NCI-H2196 treated with DMSO at 0.1 percent for 48 hours (cell line): ENCODE measurements around the gene PSMD7.

Experiments
- DNase-seq: peaks from one replicate; lab custom pipeline; 2025; ENCODE audit not compliant: unreplicated experiment; lab: John Stamatoyannopoulos, UW

Gene PSMD7

DNA sequence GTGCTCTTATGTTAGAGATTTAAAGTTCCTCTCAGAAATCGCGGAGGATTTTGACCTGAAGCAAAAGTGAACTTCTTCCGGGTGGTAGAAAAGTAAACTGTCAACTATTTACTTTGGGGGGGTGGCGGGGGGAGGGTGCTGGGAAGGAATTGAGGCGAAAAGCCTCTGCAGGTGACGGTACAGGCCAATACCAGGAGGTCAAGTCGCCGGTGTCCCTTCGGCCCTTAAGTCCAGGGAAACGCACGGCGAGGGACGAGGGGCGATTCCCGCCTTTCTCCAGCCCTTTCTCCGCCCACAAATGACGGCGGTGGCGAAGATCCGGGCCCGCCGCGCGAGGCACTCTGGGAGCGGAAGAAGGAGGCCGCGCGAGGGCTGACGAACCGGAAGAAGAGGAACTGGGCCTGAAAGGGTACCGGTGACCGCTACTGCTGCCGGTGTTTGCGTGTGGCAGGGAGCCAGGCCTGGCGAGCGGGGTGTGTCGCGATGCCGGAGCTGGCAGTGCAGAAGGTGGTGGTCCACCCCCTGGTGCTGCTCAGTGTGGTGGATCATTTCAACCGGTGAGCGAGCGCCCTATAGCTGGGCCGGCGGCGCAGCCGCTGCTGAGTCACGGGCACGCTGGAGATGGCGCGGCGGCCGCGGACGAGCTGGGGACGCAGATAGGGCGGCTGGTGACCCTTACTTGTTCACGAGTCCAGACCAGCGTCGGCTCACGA is at the start of gene PSMD7:
Gene PSMD7, plus strand, starts transcription at position 383 of the 713 bp plus-strand sequence. Its CDS starts 101 bp downstream, at position 484.
- DNase-seq, result peak; percentile 65

DNA sequence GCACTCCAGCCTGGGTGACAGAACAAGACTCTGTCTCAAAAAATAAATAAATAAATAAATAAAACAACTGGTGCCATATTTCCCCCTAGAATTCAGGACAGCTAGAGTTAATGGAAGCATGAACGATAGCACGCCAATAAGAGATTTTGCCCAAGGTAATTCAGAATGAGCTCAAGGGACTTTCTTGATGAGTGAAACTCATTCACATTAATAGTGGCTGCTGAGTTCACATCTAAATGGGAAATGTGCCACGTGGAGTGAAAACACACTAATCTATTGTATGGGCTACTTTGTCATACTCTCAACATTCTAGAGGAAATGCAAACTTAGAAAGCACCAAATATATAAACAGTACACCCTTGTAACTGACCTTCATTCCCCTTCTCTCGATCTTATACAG is 47.4 kb upstream of the PSMD7 start:
- DNase-seq, result no peak

DNA sequence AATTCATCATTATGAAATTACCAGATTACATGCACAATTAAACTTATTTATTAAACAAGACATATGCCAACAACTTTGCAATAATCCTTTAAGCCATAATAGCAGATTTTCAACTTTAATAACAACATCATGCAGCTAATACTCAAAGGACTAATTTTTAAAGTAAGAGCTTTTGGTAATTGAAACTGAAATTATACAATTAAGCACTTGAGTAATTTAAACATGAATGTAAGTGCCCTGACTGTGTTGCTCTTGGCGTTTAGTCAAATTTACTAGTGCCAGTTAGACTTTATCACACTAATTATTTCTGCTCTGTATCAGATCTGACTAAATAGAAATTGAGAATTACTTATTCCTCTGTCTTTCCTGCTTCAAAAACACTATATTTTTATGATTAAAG is 46.8 kb upstream of the PSMD7 start:
- DNase-seq, result no peak

DNA sequence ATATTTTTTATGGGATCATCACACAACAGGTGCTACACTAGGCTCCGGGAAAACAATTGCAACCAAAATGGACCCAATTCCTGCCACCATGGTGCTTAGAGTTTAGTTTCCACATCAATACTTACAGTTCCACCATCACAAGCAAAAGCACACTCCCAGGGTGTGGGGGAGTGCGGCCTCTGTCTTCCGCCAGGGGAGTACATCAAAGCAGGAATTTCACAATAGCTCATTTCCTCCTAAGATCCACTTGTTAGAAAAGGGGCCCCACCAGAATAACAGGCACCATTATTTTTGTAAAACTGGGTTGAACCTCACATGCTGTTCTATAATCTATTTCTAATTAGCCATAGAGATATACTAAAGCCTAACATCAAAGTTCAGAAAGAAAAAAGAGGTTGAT is 44.3 kb upstream of the PSMD7 start:
- DNase-seq, result no peak

GRCh38 chr16:74253161-74253938 is 43.3 kb upstream of the PSMD7 start:
- no peak for DNase-seq

GRCh38 chr16:74257061-74257460 is 39.6 kb upstream of the PSMD7 start:
- no peak for DNase-seq

DNA sequence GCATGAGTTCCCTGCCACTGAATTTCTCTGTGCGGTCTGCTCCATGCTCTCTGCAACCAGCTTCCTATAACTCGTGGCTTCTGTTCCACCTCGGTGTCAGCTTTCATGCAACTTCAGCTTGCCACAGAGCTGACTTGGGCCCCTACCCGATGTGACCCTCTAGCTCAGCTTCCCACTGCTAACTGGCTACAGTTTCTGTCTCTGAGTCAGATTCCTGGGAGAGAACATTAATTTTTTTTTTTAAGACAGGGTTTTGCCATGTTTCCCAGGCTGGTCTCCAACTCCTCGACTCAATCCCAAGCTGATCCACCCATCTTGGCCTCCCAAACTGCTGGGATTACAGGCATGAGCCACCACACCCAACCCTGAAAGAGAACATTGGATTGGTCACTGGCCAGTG is 35.5 kb upstream of the PSMD7 start:
- DNase-seq, result no peak

DNA sequence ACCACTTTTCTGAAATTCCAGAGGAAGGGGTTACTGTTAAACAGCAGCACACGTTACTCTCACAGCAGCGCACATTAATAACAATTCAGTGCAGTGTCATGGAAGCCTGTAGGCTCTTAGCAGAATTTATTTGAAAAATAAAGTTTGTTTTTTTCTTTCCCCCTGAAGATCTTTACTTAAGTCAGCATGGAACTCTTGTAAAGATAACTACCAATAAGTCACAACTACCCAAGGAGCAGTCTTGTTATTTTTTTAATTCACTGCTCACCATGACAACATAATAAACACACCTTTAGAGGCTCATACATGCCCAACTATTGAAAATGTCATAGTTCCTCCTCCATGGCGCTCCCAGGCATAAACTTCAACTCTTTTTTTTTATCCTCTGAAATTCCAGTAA is 31.8 kb upstream of the PSMD7 start:
- no peak for DNase-seq

GRCh38 chr16:74268372-74268782 is 28.2 kb upstream of the PSMD7 start:
- no peak for DNase-seq

DNA sequence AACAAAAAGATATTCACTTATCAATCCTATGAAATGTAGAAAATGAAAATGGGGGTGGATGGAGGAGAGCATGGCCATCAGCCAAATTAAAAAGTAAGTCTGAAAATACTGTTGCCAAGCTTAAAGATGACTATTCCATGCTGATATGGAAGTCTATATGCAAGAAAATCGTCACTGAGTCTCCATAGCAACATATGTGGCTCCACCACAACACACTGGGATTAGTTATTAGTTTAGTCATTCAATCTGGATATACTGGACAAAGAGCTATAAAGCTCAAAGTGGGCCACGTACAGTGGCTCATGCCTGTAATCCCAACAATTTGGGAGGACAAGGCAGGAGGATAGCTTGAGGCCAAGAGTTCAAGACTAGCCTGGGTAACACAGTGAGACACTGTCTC is 24.7 kb upstream of the PSMD7 start:
- DNase-seq, result no peak

DNA sequence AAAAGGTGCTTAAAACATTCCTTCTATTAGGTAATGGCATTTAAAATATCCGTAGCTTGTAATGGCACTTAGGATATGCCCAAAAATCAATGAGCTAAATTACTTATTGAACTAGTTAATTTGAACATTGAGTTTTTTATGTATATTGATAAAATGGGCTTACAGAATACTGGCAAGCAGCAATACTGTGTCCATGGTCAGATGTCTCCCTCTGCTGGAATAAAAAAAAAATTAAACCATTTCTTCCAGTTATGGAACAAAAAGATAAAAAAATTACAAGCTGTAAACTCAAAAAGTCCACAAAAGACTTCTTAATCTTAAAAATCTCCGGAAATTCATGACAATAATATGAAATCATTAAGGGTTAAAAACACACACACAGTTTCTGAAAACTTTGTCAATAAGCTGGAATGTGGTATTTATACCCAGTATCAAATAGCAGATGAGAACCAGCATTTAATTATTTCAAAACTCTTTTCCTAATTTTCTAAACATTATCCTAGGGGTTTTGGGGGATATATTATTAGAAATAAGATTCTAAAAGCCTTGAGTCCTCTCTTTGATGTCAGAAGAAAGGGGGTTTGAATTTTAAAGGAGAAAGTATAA is 21.5 kb upstream of the PSMD7 start:
- no peak for DNase-seq

DNA sequence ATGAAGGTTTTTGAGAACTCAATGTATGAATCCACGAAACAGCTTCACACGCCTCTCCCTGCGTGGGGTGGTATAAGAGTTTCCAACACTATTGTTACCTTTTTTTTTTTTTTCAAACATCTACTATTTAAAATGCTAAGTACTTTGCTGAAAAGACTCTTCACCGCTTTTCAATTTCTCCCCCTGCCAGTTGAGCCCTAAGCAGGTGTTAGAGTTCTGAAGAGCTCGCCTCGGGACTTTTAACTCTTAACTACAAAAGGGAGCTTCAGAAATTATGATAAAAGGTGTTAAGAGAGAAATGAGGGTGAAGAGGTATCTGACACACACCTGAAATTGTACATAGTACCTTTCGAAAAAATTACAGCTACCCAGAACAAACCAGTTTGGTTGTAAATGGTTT is 20.9 kb upstream of the PSMD7 start:
- DNase-seq, result no peak

GRCh38 chr16:74277974-74278373 is 18.6 kb upstream of the PSMD7 start:
- DNase-seq, result no peak

DNA sequence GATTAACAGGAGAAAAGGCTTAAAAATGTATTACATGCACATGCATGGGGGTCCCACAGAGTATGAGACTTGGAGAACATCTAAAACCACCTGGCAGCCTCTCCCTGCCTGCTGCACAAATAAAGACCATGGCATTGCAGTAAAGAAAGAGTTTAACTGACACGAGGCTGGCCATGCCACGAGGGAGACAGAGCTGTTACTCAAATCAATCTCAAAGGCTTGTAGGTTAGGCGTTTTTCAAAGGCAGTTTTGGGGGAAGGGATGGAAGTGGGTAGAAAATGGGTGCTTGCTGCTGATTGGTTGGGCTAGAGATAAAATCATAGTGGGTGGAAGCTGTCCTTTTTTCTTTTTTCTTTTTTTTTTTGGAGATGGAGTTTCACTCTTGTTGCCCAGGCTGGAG is 17.3 kb upstream of the PSMD7 start:
- no peak for DNase-seq

GRCh38 chr16:74279805-74280204 is 16.8 kb upstream of the PSMD7 start:
- no peak for DNase-seq

GRCh38 chr16:74280448-74280847 is 16.2 kb upstream of the PSMD7 start:
- DNase-seq, result no peak

- DNase-seq, result no peak
Measured at GRCh38 chr16:74281300-74281699, 15.3 kb upstream of the PSMD7 start.

GRCh38 chr16:74283716-74284115 is 12.9 kb upstream of the PSMD7 start:
- DNase-seq, result no peak

DNA sequence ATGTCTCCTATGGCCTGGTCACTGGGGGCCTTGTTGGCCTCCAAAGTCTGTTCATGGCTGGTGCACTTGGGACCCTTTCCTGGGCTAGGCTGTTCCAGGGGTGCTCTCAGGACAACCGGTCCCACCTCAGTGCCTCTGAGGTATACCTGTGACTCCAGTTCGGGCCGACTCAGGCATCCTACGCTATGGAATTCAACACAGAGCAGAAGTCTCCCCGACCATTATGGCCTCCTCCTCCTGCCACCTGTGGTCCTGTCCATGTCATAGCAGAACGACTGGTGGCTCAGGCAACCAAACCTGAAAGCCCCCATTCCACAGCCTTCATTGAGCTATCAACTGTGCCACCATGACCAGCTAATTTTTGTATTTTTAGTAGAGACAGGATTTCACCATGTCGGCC is 8.5 kb upstream of the PSMD7 start:
- no peak for DNase-seq

GRCh38 chr16:74290356-74290755 is 6.3 kb upstream of the PSMD7 start:
- DNase-seq, result no peak

DNA sequence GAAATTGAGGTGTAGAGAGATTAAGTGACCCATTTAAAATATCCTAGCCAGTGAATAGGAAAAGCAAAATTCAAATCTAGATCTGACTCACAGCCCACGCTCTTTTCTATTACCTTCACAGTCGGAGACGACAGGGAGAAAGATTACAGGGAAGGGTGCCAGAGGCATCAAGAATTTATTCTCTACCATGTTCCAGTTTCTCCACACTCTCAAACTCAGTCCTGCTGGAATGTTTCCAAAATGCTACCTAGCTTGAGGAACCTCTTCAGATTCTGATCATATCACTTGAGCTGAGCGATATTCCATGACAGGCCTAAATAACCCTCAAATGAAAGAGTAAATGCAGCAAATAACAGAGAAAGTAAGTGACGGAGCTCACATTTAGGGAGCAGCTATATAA is 5.4 kb upstream of the PSMD7 start:
- DNase-seq, result no peak

- DNase-seq, result no peak
Measured at GRCh38 chr16:74291577-74292208, 4.9 kb upstream of the PSMD7 start.
